Left ventricle myocardium inferior (tissue), 1 donor: ENCODE data around the gene LSM6. TPM values are rescaled to one million over a fixed set of nuclear protein-coding genes. Genes with fewer than 3 reads are reported as not detected.

Experiments
- DNase-seq: peaks from one replicate; pipeline ENCODE4 v3.0.0-alpha.2; 2020
- H3K27ac ChIP-seq: fragments of 200-600 bp; replicated peaks from 2 replicates; pipeline ENCODE4 v1.8.0; 2021
- H3K27me3 ChIP-seq: fragments of 200-600 bp; 2 replicates; pipeline ENCODE4 v1.8.0; 2021; ENCODE audit warnings: low read depth
- H3K36me3 ChIP-seq: fragments of 200-600 bp; 2 replicates; pipeline ENCODE4 v1.8.0; 2021
- H3K4me1 ChIP-seq: fragments of 200-600 bp; 2 replicates; pipeline ENCODE4 v1.8.0; 2021
- H3K4me3 ChIP-seq: fragments of 200-600 bp; 2 replicates; pipeline ENCODE4 v1.8.0; 2021; ENCODE audit warnings: mild to moderate bottlenecking, moderate library complexity
- H3K9me3 ChIP-seq: fragments of 200-600 bp; replicated peaks from 2 replicates; pipeline ENCODE4 v1.8.0; 2021
- intact Hi-C: fragments of 100-400 bp; cut with micrococcal nuclease; formaldehyde crosslinking; loops from one replicate; pipeline ENCODE4 v1.11.0; 2022
- total RNA-seq: library from RNA; stranded (reverse); fragmentation: NEBNext Ultra II Directional; extraction: Animal tissue kit (Norgen Biotek cat#: 25700); gene quantifications from one replicate; pipeline ENCODE4 v1.2.1, GENCODE V29; 2021
- TF ChIP-seq, protein P1 (sequence below): fragments of 200-600 bp; IDR thresholded peaks from 2 replicates; pipeline ENCODE4 v1.8.0; 2021; ENCODE audit warnings: antibody characterized with exemption, mild to moderate bottlenecking, borderline replicate concordance
- donor health status: DM: no; HTN: yes; CAD: no; lungs with severe emphysema.

LSM6 gene
- total RNA-seq, 1 donor from 2014 or later, result 15.9 TPM

DNA sequence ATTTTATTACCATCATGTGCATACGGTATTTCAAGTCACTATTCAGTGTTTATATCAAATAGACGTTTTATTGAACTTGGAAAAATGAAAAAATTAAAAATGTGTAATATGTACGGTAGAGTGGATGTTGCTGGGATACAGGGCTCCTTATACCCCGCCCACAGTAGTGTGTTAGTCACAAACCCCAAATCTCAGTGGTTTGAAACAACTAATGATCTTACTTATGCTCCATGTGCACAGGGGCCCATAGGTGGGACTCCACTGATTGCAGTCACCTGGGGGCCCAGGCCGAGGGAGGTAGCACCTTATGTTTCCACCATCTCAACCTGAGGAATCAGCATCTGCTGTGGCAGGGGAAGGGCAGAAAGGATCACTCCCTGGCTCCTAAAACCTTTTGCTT, 18.1 kb downstream of the LSM6 start:
- TF ChIP-seq, protein P1, sequence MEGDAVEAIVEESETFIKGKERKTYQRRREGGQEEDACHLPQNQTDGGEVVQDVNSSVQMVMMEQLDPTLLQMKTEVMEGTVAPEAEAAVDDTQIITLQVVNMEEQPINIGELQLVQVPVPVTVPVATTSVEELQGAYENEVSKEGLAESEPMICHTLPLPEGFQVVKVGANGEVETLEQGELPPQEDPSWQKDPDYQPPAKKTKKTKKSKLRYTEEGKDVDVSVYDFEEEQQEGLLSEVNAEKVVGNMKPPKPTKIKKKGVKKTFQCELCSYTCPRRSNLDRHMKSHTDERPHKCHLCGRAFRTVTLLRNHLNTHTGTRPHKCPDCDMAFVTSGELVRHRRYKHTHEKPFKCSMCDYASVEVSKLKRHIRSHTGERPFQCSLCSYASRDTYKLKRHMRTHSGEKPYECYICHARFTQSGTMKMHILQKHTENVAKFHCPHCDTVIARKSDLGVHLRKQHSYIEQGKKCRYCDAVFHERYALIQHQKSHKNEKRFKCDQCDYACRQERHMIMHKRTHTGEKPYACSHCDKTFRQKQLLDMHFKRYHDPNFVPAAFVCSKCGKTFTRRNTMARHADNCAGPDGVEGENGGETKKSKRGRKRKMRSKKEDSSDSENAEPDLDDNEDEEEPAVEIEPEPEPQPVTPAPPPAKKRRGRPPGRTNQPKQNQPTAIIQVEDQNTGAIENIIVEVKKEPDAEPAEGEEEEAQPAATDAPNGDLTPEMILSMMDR, result no peak
- intact Hi-C loops, result no loop called here

GRCh38 chr4:146194212-146194611, 18.7 kb downstream of the LSM6 start:
- no peak overlapping the region for H3K27ac ChIP-seq
- H3K4me1 ChIP-seq, result peaks cover 35% of the 10 kb centered on the region
- H3K36me3 ChIP-seq, result peaks cover 23% of the 10 kb centered on the region
- no peaks in the 10 kb centered on the region for H3K27me3 ChIP-seq
- TF ChIP-seq, protein P1, result no peak
- no peak overlapping the region for H3K4me3 ChIP-seq
- intact Hi-C loops, result no loop called here
- DNase-seq, result no peak
- no peaks in the 10 kb centered on the region for H3K9me3 ChIP-seq

More for the DNA sequence above, 18.1 kb downstream of the LSM6 start:
- Histone ChIP-seq H3K27me3 (no peaks in the 10 kb centered on the region), H3K27ac (no peak overlapping the region), H3K4me3 (no peak overlapping the region), H3K4me1 (peaks cover 35% of the 10 kb centered on the region), H3K9me3 (no peaks in the 10 kb centered on the region), H3K36me3 (peaks cover 29% of the 10 kb centered on the region)
- DNase-seq, result no peak

DNA sequence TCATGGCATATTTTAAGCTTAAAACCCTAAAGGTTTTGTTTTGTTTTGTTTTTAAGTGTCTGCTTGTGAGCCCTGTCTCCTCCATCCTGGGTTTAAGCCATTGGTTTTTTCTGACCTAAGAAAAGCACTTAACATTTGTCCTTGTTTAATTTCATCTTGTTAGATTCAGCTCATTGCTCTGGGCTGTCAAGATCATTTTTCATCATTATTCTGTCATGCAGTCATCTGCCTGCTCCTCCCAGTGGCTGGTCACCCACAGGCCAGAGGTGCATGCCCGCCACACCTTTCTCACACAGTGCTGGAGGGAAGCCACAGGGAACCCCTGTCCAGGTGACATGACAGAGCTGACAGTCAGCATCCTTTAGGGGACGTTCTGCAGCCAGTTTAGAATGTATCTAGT, 27.1 kb downstream of the LSM6 start:
- no peaks in the 10 kb centered on the region for H3K36me3 ChIP-seq
- H3K9me3 ChIP-seq, result peaks cover 6% of the 10 kb centered on the region
- no peak for DNase-seq
- no peaks in the 10 kb centered on the region for H3K4me1 ChIP-seq
- no peak overlapping the region for H3K4me3 ChIP-seq
- intact Hi-C loops, result no loop called here
- TF ChIP-seq, protein P1, result no peak
- H3K27ac ChIP-seq, result no peak overlapping the region
- no peaks in the 10 kb centered on the region for H3K27me3 ChIP-seq

DNA sequence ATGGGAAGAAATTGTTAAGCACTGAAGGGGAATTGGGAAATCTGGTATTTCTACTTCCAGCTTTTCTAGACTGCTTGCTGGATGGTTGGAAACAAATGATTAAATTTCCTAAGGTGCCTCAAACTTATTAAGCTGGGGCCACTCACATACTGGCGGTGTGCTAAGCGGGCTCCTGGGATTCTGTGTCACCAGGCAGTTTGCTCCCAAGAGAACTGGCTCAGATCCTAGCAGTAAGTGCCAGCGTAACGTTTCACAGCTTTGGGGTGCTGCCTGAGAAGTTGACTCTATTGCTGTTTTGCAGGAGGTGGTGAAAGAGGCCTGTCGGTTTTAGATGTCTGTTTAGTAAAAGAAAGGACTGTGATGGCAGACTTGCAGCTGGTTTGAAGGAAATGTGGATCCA, 31.9 kb downstream of the LSM6 start:
- Histone ChIP-seq H3K4me1 (no peaks in the 10 kb centered on the region), H3K27ac (no peak overlapping the region), H3K27me3 (no peaks in the 10 kb centered on the region), H3K9me3 (peaks cover 6% of the 10 kb centered on the region), H3K36me3 (no peaks in the 10 kb centered on the region), H3K4me3 (no peak overlapping the region)
- DNase-seq, result no peak
- intact Hi-C loops, result no loop called here
- TF ChIP-seq, protein P1, result no peak

GRCh38 chr4:146210890-146211289, 35.4 kb downstream of the LSM6 start:
- Histone ChIP-seq H3K4me3 (no peak overlapping the region), H3K27me3 (no peaks in the 10 kb centered on the region), H3K27ac (no peak overlapping the region), H3K36me3 (no peaks in the 10 kb centered on the region), H3K9me3 (no peaks in the 10 kb centered on the region), H3K4me1 (no peaks in the 10 kb centered on the region)
- intact Hi-C loops, result no loop called here
- DNase-seq, result no peak
- TF ChIP-seq, protein P1, result no peak

- no peaks in the 10 kb centered on the region for H3K9me3 ChIP-seq
- H3K36me3 ChIP-seq, result no peaks in the 10 kb centered on the region
- intact Hi-C loops, result no loop called here
- no peaks in the 10 kb centered on the region for H3K27me3 ChIP-seq
- DNase-seq, result no peak
- H3K4me3 ChIP-seq, result no peak overlapping the region
- TF ChIP-seq, protein P1, result no peak
- H3K4me1 ChIP-seq, result no peaks in the 10 kb centered on the region
- no peak overlapping the region for H3K27ac ChIP-seq
Observed at GRCh38 chr4:146211440-146211839, 35.9 kb downstream of the LSM6 start.
